H1 (cell line): Measurements from ENCODE around the gene PML. TPM values are rescaled to one million over a fixed set of nuclear protein-coding genes. Genes with fewer than 3 reads are reported as not detected.
A peak's percentile ranks its signal among the peaks of the same experiment; 100 is the strongest.
"Not testable (repeated sequence)": the region's sequence is repeated elsewhere in the genome, so short reads cannot be mapped to it uniquely, and the experiment has no call there.

Source experiments
- CTCF ChIA-PET: fragments of 300-600 bp; sonication (Branson Sonifier 250); formaldehyde crosslinking; loops from one replicate; lab custom pipeline; 2021; ENCODE audit not compliant: partially characterized antibody; lab: Charles Lee
- POLR2A ChIA-PET: fragments of 300-600 bp; sonication (Branson Sonifier 250); formaldehyde crosslinking; loops from one replicate; lab custom pipeline; 2021; ENCODE audit warnings: inconsistent platforms; ENCODE audit not compliant: partially characterized antibody; lab: Charles Lee
- DNase-seq, 2 experiments: peaks; one replicate each; pipeline versions ENCODE4 v3.0.0 to v3.0.0-alpha.2; 2010 to 2022; ENCODE audit warnings: low spot score in 2 of 2, low read depth in 1 of 2, mixed read lengths in 1 of 2
- FAIRE-seq: peaks from 2 replicates; lab custom pipeline; 2011; peaks lifted over from hg19 to GRCh38; lab: Jason Lieb, UNC
- H2AFZ ChIP-seq: 2 replicates; pipeline ENCODE4 v1.8.1; 2012; ENCODE audit warnings: low read length, inconsistent platforms
- H2AK5ac ChIP-seq: 2 replicates; pipeline ENCODE4 v1.6.1; 2013; ENCODE audit warnings: low read depth, low read length
- H2BK120ac ChIP-seq: replicated peaks from 2 replicates; pipeline ENCODE3; 2013; ENCODE audit warnings: low read depth, low read length, inconsistent platforms
- H2BK12ac ChIP-seq: 2 replicates; pipeline ENCODE4 v1.6.1; 2013; ENCODE audit warnings: low read depth, low read length
- H2BK15ac ChIP-seq: 2 replicates; pipeline ENCODE4 v1.6.1; 2013; ENCODE audit warnings: low read length
- H2BK20ac ChIP-seq: 2 replicates; pipeline ENCODE4 v1.6.1; 2013; ENCODE audit warnings: low read length
- H2BK5ac ChIP-seq: 2 replicates; pipeline ENCODE4 v1.6.1; 2013; ENCODE audit warnings: low read depth, low read length
- H3K14ac ChIP-seq: 2 replicates; pipeline ENCODE4 v1.6.1; 2013; ENCODE audit warnings: inconsistent platforms; ENCODE audit not compliant: insufficient read length
- H3K18ac ChIP-seq: 2 replicates; pipeline ENCODE4 v1.6.1; 2013; ENCODE audit warnings: low read length; ENCODE audit errors: extremely low read depth
- H3K23ac ChIP-seq: 2 replicates; pipeline ENCODE4 v1.6.1; 2013; ENCODE audit warnings: inconsistent platforms; ENCODE audit not compliant: insufficient read length
- H3K23me2 ChIP-seq: 2 replicates; pipeline ENCODE4 v1.6.1; 2013; ENCODE audit warnings: low read depth, low read length
- H3K27ac ChIP-seq: 2 replicates; pipeline ENCODE4 v1.6.1; 2011; ENCODE audit warnings: low read depth, low read length, inconsistent platforms
- H3K27me3 ChIP-seq, 4 experiments: replicated peaks in 1 of 4; 1 replicate in 1 of 4; 2 replicates in 3 of 4; pipeline versions ENCODE4 v1.6.1 to v1.8.1; 2011 to 2013; ENCODE audit warnings: low read length in 3 of 4, mild to moderate bottlenecking in 3 of 4, inconsistent platforms in 2 of 4, mixed read lengths in 2 of 4, moderate library complexity in 1 of 4; ENCODE audit not compliant: control insufficient read depth in 3 of 4, insufficient read depth in 3 of 4; ENCODE audit errors: extremely low read depth in 1 of 4
- H3K36me3 ChIP-seq, 4 experiments: 2 replicates each; pipeline versions ENCODE4 v1.6.1 to v1.8.1; 2011 to 2013; ENCODE audit warnings: mild to moderate bottlenecking in 4 of 4, low read length in 3 of 4, moderate library complexity in 2 of 4, control low read depth in 1 of 4, inconsistent platforms in 1 of 4; ENCODE audit not compliant: insufficient read depth in 4 of 4, control insufficient read depth in 2 of 4
- H3K4ac ChIP-seq: replicated peaks from 2 replicates; pipeline ENCODE3; 2013; ENCODE audit warnings: low read length, low read depth, mixed read lengths, inconsistent platforms; ENCODE audit not compliant: insufficient read length
- H3K4me1 ChIP-seq, 4 experiments: replicated peaks in 1 of 4; 1 replicate in 1 of 4; 2 replicates in 3 of 4; pipeline versions ENCODE4 v1.6.1 to v1.8.1; 2011 to 2013; ENCODE audit warnings: low read length in 3 of 4, inconsistent platforms in 2 of 4, mixed read lengths in 1 of 4; ENCODE audit not compliant: insufficient read depth in 4 of 4, control insufficient read depth in 3 of 4
- H3K4me2 ChIP-seq, 2 experiments: 2 replicates each; pipeline versions ENCODE4 v1.6.1 to v1.8.1; 2011 to 2013; ENCODE audit warnings: low read depth in 2 of 2, low read length in 2 of 2, control low read depth in 1 of 2, inconsistent platforms in 1 of 2, mild to moderate bottlenecking in 1 of 2; ENCODE audit not compliant: insufficient read depth in 1 of 2
- H3K4me3 ChIP-seq, 4 experiments: fragments of 200-600, 300-600 bp in 1 of 4; sonication (generic), shearing (Covaris generic), sonication (Bioruptor Twin) in 1 of 4; 2 replicates each; pipeline versions ENCODE4 v1.5.1 to v1.8.1; 2011 to 2016; ENCODE audit warnings: low read length in 4 of 4, low read depth in 3 of 4, control low read depth in 2 of 4, inconsistent platforms in 2 of 4, mild to moderate bottlenecking in 2 of 4, mixed read lengths in 1 of 4, moderate library complexity in 1 of 4; ENCODE audit not compliant: insufficient read depth in 2 of 4; ENCODE audit errors: extremely low read depth in 1 of 4
- H3K56ac ChIP-seq: replicated peaks from 2 replicates; pipeline ENCODE3; 2013; ENCODE audit warnings: low read depth, mild to moderate bottlenecking, mixed read lengths, low read length, inconsistent platforms; ENCODE audit not compliant: insufficient read length
- H3K79me1 ChIP-seq: 2 replicates; pipeline ENCODE4 v1.6.1; 2013; ENCODE audit warnings: low read depth, low read length, control low read depth
- H3K79me2 ChIP-seq, 2 experiments: 2 replicates each; pipeline versions ENCODE4 v1.6.1 to v1.8.1; 2012 to 2013; ENCODE audit warnings: low read length in 2 of 2, mild to moderate bottlenecking in 2 of 2, inconsistent platforms in 1 of 2; ENCODE audit not compliant: insufficient read depth in 2 of 2, control insufficient read depth in 1 of 2
- H3K9ac ChIP-seq, 4 experiments: replicated peaks in 1 of 4; 1 replicate in 1 of 4; 2 replicates in 3 of 4; pipeline versions ENCODE4 v1.6.1 to v1.8.1; 2011 to 2013; ENCODE audit warnings: low read depth in 3 of 4, low read length in 3 of 4, control low read depth in 2 of 4, mild to moderate bottlenecking in 2 of 4, moderate library complexity in 2 of 4, inconsistent platforms in 1 of 4; ENCODE audit errors: extremely low read depth in 1 of 4
- H3K9me3 ChIP-seq, 2 experiments: 2 replicates each; pipeline versions ENCODE4 v1.6.1 to v1.8.1; 2012 to 2013; ENCODE audit warnings: mild to moderate bottlenecking in 2 of 2, moderate library complexity in 2 of 2, control low read depth in 1 of 2, inconsistent platforms in 1 of 2, low read depth in 1 of 2, low read length in 1 of 2, mixed read lengths in 1 of 2; ENCODE audit not compliant: insufficient read depth in 2 of 2
- H4K20me1 ChIP-seq, 2 experiments: replicated peaks in 1 of 2; 2 replicates each; pipeline versions ENCODE3 to v1.8.1; 2011 to 2013; ENCODE audit warnings: inconsistent platforms in 2 of 2, low read length in 2 of 2, mild to moderate bottlenecking in 1 of 2; ENCODE audit not compliant: insufficient read depth in 2 of 2, control insufficient read depth in 1 of 2
- H4K5ac ChIP-seq: 2 replicates; pipeline ENCODE4 v1.6.1; 2013; ENCODE audit warnings: low read length, low read depth, mixed read lengths, inconsistent platforms; ENCODE audit not compliant: insufficient read length
- H4K8ac ChIP-seq: 2 replicates; pipeline ENCODE4 v1.8.0; 2013; ENCODE audit warnings: mild to moderate bottlenecking, moderate library complexity, low read length, inconsistent platforms; ENCODE audit not compliant: insufficient read depth; ENCODE audit errors: extremely low read depth
- H4K91ac ChIP-seq: replicated peaks from 2 replicates; pipeline ENCODE3; 2013; ENCODE audit warnings: low read length, mixed read lengths, inconsistent platforms; ENCODE audit not compliant: insufficient read length
- RAD21 ChIP-seq, 2 experiments: IDR thresholded peaks in 1 of 2; conservative IDR thresholded peaks in 1 of 2; 2 replicates each; pipeline ENCODE4 v1.6.1; 2011; ENCODE audit warnings: low read depth in 2 of 2, low read length in 2 of 2, improper control_type of control experiment in 1 of 2, inconsistent platforms in 1 of 2, mild to moderate bottlenecking in 1 of 2, moderate library complexity in 1 of 2
- WGBS, 2 experiments: shearing (Covaris generic) in 1 of 2; methylation state at CpG; one replicate each; pipeline versions ENCODE4 v1.1.6 to v1.1.7; 2013 to 2015; ENCODE audit warnings: low lambda C conversion rate in 2 of 2, mixed read lengths in 2 of 2, inconsistent platforms in 1 of 2, low coverage in 1 of 2, missing lambda C conversion rate in 1 of 2; ENCODE audit not compliant: insufficient replicate concordance in 2 of 2, insufficient coverage in 1 of 2, insufficient read length in 1 of 2; ENCODE audit errors: extremely low coverage in 1 of 2, missing lambda C conversion rate in 1 of 2; 5-methylcytosine and 5-hydroxymethylcytosine counted together
- polyA plus RNA-seq, 7 experiments: library from polyadenylated mRNA; depleted of rRNA in 3 of 7; stranded (reverse) in 5 of 7; unstranded in 2 of 7; fragments of >200 nt in 5 of 7; fragments of 200-250 nt in 2 of 7; gene quantifications; 1 replicate in 5 of 7; 2 replicates in 1 of 7; 4 replicates in 1 of 7; pipeline versions ENCODE4 v1.2.1 to v1.2.3, GENCODE V29; 2011 to 2013; ENCODE audit warnings: missing spikeins in 2 of 7, mixed read lengths in 2 of 7
- total RNA-seq: library from RNA; stranded (reverse); fragmentation: NEBNext Ultra II Directional; extraction: Animal tissue kit (Norgen Biotek cat#: 25700); gene quantifications from 2 replicates; pipeline ENCODE4 v1.2.1, GENCODE V29; 2021
- TF ChIP-seq, protein P1 (sequence below), 3 experiments: IDR thresholded peaks; 1 replicate in 2 of 3; 2 replicates in 1 of 3; pipeline versions ENCODE4 v1.5.1 to v1.6.1; 2011; ENCODE audit warnings: low read length in 3 of 3, mild to moderate bottlenecking in 3 of 3, inconsistent platforms in 2 of 3, low read depth in 1 of 3, moderate library complexity in 1 of 3; ENCODE audit not compliant: insufficient read depth in 1 of 3; ENCODE audit errors: control extremely low read depth in 1 of 3
- TF ChIP-seq, protein P2 (sequence below): IDR thresholded peaks from 2 replicates; pipeline ENCODE4 v1.6.1; 2012; ENCODE audit warnings: inconsistent platforms

Gene PML
- total and polyA plus RNA-seq, 2 of the 8 experiments (the other 6 are each of a cell fraction or from before 2014, with no cell fraction given), result 14.9 to 30.3 TPM

DNA sequence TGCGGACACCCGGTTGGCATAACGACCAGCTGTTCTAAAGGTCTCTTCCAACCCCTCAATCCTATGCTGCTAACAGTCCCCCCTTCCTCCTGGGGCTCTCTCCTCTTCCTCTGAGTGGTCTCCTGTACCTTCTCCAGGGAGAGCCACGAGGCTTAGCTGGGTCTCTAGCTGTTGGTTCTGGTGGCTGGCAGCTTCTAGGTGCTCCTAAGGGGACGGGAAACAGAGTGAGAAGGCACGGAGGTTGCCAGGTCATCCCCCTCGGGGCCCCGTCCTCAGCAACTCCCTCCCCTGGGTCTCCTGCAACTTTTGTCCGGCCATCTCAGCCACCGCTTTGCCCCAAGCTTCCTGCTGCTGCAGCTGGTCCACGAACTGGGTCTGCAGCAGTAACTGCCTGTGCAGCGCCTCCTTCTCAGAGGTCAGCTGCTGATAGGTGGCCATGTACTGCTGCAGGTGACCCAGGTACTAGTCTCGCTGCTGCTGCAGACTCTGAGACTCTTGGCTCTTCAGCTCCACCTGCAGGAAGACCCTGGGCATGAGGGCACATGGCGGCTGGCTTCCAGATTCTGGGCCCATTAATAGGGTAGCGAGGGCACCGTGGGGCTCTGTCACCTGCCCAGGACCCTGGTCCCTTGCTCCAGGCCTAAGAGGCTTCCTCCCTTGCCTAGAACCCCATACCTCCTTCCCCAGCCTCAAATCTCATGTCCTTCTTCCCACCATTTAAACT, 78.3 kb downstream of the PML start:
- H4K8ac ChIP-seq, H3K18ac ChIP-seq, FAIRE-seq, H2BK15ac ChIP-seq, H3K14ac ChIP-seq, H3K27ac ChIP-seq, H3K23ac ChIP-seq, H3K23me2 ChIP-seq, H3K79me1 ChIP-seq, H3K4me1 ChIP-seq, H3K4me3 ChIP-seq, H3K4ac ChIP-seq, H2BK120ac ChIP-seq, POLR2A ChIA-PET, H3K27me3 ChIP-seq, H2AFZ ChIP-seq, H3K9ac ChIP-seq, H4K91ac ChIP-seq, H2BK5ac ChIP-seq, H2AK5ac ChIP-seq, H2BK20ac ChIP-seq, CTCF ChIA-PET, H3K4me2 ChIP-seq, H3K9me3 ChIP-seq, H2BK12ac ChIP-seq, H3K36me3 ChIP-seq, H4K5ac ChIP-seq, H3K56ac ChIP-seq, H4K20me1 ChIP-seq, H3K79me2 ChIP-seq: not testable (repeated sequence)
- WGBS, 2 experiments, result 60% methylated on average over 8 of the region's 16 CpGs; no CpG with 5 or more reads in 1 of the 2 experiments
- DNase-seq, result peak in 1 of 2 experiments; percentile 91
- TF ChIP-seq, protein P1, sequence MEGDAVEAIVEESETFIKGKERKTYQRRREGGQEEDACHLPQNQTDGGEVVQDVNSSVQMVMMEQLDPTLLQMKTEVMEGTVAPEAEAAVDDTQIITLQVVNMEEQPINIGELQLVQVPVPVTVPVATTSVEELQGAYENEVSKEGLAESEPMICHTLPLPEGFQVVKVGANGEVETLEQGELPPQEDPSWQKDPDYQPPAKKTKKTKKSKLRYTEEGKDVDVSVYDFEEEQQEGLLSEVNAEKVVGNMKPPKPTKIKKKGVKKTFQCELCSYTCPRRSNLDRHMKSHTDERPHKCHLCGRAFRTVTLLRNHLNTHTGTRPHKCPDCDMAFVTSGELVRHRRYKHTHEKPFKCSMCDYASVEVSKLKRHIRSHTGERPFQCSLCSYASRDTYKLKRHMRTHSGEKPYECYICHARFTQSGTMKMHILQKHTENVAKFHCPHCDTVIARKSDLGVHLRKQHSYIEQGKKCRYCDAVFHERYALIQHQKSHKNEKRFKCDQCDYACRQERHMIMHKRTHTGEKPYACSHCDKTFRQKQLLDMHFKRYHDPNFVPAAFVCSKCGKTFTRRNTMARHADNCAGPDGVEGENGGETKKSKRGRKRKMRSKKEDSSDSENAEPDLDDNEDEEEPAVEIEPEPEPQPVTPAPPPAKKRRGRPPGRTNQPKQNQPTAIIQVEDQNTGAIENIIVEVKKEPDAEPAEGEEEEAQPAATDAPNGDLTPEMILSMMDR (IDR thresholded peaks at IDR 0.05; ENCODE audit: control extremely low read depth in 1 of 3, insufficient read depth in 1 of 3, low read depth in 1 of 3, low read length in 3 of 3), result peak in 2 of 3 experiments; percentile 21 to 25; a peak in 2 of 4 replicates
- TF ChIP-seq, protein P2, sequence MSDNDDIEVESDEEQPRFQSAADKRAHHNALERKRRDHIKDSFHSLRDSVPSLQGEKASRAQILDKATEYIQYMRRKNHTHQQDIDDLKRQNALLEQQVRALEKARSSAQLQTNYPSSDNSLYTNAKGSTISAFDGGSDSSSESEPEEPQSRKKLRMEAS, result peak; percentile 47
- 0 out of 4 replicates have a peak, but pooled peaks of 1 of the 2 experiments have one; percentile 13 for TF ChIP-seq RAD21 (IDR thresholded peaks at IDR 0.05 in 1 of 2, conservative IDR thresholded peaks at IDR 0.05 in 1 of 2; ENCODE audit: low read depth in 2 of 2, low read length in 2 of 2)
